Measurements from ENCODE around the gene SPATC1L.
"Not testable (repeated sequence)": the region's sequence is repeated elsewhere in the genome, so short reads cannot be mapped to it uniquely, and the experiment has no call there.

Gene SPATC1L

DNA sequence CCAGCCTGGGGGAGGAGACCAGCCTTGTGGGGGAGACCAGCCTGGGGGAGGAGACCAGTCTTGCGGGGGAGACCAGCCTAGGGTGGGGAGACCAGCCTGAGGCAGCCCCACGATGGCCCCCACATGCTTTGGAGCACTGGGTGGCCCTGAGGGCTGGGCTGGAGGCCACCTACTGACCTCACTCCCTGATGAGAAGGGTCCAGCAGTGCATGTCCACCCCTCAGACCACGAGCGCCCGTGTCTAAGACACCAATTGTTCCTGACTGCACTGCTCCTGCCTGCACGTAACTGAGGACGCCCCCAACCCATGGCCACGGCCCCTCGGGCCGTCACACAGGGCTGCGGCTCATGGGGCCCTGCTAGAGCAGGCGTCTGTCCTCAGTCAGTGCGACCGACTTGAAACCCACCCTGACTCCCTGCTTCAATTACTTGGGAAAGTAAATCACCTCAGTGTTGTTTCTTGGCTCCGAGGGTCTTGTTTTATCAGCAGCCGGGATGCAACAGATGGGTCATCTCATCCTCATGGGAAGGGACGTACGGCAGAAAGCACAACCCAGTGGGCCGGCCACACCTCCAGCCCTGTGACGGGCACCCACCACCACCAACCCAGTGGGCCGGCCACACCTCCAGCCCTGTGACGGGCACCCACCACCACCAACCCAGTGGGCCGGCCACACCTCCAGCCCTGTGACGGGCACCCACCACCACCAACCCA is at the start of gene SPATC1L:
SPATC1L (minus strand) TSS at position 550 of the 715 bp plus-strand sequence. CDS start 1,643 bp downstream, outside the sequence.
- FAIRE-seq, result no peak

DNA sequence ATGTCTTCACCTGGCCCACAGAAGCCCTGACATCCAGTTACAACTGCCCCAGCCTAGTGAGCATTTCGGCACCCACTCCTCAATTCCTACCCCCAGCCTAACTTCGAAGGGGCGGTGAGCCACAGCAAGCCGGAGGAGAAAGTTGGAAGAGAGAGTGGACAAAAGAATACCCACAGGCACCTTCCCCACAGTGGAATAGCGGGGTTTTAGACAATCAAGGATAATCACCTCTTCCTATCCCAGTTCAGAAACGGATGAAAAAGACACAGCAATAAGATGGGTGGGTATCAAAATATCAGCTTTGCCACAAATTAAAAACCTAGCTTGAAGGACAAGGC is 45.6 kb upstream of the SPATC1L start:
- FAIRE-seq, result no peak

DNA sequence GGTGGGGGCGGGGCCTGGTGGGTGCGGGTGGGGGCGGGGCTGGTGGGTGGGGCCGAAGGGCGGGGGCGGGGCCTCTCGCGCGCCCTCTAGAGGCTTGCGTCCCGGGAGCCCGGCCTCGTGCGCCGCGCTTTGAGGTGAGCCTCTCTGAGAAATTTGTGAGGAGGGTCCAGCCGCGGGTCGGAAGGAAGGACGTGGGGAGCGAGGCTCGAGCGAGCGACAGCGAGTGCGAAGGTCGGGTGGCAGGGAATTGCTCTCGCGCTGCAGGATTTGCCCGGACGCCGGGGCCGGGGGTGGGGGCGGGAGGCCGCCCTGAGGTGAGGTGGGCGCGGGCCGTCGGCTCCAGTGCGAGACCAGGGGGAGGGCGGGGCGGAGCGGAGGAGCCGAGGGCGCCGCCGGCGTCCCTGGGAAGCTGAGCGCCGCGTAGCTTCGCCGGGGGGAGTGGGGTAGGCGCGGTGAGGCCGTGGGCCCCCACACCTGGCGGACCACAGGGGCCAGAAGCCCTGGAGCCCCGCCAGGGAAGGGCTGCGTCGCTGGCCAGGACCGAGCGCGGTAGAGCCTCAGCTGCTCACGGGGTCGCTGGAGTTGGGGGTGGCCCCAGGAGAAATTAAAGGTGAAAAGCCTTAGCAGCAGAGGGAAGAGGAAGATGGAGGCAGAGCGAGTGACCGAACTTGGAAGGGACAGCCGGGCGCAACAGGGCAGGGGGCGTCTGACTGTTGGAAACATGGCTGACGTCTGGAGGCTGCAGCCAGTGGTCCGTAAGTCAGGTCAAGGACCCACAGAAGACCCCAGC is 45.1 kb upstream of the SPATC1L start:
- no peak for FAIRE-seq

DNA sequence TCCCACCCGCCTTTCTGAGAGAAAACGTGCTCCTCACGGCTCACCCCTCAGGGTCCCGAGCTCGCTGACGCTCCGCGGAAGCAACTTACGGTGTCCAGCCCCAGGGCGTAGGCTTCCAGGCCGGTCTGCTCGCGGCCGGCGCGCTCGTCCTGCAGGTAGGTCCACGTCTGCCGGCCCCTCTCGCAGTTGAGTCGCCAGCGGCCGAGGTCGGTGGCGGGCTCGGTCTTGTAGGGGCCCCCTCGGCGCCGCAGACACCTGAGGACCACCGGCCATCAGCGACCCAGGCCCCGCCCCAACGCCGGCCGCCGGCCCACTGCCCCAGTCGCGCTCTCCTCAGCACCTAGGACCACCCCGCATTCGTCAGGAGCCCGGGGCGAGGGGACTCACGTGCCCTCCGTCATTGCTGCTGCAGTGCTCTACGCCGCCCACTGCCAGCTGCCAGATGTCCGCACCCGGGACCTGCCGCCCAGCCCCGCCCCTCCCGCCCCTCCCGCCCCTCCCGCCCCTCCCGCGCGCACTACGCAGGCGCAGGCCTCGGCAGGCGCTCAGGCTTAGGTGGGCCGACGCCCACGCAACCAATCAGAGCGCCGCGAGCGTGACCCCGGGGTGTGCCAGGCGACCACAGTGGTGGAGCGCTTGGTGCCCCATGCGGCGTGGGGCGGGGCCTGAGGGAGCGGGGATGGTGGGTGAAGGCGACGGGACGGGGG is 44.2 kb upstream of the SPATC1L start, which contains the start of gene LSS:
LSS (minus strand) TSS at position 430 of the 707 bp plus-strand sequence; CDS start at position 401, 29 bp downstream.
- no peak for FAIRE-seq

DNA sequence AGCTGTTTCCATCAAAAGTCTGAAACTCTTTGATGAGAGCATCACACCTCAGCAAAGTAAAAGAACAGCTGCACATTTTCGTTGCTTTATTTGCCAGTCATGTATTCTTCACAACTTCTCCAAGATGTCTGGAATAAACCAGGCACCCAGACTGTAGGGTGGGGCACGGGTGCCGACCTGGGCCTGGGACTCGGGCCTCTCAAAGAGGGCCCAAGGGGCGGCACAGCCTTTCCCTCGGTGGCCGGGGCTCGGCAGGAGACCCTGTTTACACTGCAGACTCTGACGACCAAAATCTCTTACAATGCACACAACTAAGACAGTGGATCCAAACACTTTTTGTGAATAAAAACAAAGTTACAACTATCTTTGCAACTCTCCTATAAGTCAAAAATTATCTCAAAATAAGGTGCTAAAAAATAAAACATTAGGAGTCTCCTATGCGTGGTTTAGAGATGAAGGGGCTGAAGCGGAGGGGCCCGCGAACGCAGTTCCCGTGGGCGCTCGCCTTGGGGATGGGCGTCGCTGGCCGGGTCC is 43.6 kb upstream of the SPATC1L start:
- FAIRE-seq, result no peak

DNA sequence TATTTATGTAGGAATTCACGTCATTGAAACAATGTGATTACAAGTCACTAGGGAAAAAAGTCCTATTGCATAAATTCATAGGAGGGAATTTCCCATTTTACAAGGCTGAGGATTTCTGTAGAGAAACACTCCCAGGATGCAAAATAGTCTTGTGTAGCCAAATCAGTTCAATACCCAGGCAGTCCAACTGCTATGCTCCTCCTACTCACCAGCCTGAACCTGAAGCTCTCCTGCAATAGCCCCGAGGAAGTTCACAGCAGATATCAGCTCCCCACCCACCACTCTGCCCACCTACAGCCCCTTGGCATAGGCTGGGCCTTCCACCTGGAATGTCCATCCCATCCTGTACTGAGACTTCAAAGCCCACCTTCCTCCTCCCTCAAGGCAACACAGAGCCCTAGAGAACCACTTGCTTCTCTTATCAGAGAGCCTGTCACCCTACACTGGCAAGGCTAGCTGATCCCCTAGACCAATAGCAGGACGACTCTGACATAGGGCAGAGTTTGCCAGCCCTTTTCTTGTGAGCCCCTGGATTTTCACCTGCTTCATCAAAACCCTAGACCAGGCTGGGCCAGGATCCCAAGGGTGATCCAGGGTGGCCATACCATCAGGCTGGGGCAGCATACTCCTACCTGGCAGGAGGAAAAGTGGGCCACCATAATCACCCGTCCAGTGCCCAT is 42.8 kb upstream of the SPATC1L start:
- no peak for FAIRE-seq

DNA sequence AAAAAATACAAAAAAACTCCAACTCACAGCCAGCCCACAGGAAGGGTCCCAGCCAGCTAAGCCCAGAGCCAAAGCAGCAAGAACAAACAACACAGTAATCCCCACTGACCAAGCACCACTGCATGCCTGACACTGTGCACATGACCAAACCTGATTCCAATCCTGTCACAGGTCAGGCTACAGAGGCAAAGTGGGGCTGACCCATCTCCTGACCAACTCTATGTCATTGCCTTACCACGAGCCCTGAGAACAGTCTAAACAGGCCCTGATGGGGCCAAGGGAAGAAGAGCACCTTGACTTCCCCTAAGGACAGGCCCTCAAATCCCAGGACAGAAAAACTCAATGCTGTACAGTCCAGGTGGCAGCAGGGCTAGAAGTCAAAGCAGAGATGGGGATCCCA is 41.9 kb upstream of the SPATC1L start:
- no peak for FAIRE-seq

DNA sequence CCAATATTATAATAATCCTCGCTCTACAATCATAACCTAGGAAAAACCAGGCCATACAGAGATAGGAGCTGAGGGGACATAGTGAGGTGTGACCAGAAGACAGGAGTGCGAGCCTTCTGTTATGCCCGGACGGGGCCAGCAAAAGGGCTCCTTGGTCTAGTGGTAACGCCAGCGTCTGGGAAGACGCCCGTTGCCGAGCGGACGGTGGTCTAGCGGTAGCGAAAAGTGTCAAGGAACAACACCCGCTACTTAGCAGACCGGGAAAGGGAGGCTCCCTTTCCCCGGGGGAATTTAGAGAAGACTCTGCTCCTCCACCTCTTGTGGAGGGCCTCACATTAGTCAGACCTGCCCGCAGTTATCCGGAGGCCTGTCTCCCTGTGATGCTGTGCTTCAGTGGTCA is 39.4 kb upstream of the SPATC1L start:
- FAIRE-seq, result not testable (repeated sequence)

DNA sequence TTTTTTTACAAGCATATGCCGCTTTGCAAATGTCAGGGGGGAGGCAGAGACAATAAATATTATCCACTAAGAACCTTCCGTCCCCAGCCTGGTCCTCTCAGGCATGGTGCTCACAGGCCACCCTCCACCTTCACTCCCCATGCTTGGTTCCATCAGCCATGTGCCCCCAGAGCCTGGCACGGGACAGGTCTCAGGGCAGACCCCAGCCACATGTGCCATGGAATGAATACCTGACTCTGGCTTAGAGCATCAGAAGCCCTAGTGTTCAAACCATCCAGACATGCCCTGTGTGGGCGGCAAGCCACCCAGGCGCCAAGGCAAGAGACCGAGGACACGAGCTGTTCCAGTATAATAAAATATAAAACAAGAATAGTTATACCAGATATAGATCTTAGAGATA is 39.0 kb upstream of the SPATC1L start:
- FAIRE-seq, result no peak

DNA sequence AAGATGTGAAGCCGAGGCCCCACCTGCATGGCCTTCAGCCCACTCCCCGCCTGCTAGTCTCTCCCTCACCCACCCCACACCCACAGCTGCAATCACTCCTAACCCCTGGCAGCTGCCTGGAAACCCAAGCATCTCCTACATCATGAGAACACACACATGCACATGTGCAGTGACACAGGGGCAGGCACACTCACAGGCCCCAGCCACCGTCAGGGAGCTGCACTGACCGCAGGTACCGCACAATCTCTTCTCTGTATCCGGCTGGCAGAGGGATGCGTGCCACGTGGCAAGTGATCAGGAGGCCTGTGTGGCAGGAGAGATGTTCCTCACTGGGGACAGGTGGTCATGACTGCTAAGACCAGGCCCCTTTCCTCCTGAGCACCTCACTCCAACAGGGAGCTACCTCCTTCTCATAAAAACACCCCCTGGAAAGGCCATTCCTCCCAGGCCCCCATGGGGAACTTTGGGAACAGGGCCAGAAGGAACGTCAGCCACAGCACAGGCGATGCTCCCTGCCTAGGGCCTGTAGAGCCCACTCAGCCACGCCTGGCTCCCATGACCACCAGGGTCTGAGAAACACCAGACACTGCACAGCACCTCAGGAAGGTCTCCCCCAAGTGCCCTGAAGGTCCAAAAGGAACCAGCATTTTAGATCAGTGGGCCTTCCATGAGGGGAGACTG is 38.3 kb upstream of the SPATC1L start:
- FAIRE-seq, result no peak

DNA sequence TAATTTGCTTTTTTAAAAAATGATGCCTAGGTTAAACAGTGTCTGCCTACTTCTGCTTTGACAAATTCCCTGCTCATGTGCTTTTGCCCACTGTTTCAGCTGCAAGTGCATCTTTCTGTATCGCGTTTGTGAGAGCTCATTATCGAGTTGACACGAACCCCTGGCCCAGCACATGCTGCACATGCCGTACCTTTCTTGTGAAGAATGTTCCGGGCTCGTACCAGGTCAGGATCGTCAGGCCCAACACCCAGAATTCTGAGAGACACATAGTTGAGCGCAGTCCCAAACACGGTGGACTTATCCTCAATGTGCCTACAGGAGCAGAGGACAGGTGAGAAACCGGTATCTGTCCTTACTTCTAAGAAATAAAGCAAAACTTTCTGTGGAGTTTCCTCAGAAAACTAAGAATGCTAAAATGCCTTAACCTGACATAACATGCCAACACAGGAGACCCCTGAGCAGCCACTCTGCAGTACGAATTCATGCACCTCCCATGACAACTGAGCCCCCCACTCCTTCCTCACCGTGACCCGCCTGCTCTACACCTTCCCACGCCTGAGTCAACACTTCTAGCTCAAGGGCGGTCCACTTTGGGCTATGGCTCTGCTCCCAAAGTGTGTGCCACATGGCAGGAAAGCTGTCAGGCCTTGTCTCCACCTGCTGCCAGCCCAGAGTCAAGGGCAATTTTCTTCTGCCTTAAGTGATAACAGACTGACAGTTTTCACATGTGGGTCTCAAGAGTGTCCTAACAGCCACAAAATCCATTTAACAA is 37.6 kb upstream of the SPATC1L start:
- FAIRE-seq, result no peak

DNA sequence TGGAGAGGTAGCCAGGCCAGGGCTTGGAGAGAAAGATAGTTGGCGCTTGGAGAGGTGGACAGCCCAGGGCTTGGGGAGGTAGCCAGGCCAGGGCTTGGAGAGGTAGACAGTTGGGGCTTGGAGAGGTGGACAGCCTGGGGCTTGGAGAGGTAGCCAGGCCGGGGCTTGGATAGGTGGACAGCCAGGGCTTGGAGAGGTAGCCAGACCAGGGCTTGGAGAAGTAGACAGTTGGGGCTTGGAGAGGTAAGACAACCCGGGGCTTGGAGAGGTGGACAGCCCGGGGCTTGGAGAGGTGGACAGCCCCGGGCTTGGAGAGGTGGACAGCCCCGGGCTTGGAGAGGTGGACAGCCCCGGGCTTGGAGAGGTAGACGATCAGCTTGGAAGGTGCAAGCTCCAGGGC is 36.6 kb upstream of the SPATC1L start:
- no peak for FAIRE-seq

DNA sequence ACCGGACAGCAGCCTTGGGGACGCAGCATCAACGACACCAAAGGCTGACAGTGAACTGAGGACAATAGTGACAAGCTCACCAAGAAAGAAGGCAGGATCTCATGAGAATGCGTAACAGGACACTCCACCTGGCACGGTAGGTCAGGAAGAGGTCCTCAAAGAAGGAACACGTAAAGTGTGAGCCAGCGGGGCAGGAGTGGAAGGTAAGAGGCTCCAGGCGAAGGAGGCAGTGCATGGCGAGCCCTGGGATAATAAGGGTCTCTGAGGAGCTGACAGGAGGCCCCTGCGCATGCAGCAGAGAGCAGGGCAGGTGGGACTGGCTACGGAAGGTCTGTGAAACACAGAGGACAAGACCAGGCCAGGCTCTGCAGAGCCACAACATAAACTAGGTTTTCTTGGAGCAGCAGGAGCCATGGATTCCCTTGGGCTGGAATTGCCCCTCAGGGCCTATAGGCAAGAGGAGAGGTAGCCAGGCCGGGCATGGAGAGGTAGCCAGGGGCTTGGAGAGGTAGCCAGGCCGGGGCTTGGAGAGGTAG is 36.1 kb upstream of the SPATC1L start:
- FAIRE-seq, result no peak

DNA sequence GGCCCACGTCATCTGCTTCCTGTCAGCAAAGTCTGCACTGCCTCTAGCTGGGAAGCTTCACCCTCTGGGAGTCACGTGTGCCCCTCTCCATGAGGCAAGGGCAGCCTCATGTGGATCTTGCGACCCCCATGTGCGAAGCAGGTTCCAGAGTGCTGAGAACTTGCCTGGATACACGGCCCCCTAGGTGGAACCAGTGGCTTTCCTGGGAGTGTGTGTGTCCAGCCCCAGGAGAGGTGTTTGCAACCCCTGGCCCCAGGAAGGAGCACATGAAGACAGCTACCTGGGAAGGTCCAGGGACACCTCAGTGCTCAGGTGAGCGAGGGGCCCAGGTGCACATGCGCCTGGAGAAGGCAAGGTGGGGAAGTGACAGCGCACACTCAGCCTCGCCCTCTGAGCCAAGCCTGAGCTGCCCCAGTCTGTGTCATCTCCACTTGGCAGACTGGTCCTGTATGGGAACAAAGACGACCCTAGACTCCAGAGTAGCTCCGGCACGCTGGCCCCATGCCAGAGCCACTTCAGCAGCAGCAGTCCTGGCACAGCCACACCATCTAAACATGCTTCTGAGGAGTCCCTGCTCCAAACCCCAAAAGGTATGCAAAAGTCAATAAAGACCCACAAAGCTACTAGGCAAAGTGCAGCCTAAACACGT is 35.5 kb upstream of the SPATC1L start:
- FAIRE-seq, result no peak

DNA sequence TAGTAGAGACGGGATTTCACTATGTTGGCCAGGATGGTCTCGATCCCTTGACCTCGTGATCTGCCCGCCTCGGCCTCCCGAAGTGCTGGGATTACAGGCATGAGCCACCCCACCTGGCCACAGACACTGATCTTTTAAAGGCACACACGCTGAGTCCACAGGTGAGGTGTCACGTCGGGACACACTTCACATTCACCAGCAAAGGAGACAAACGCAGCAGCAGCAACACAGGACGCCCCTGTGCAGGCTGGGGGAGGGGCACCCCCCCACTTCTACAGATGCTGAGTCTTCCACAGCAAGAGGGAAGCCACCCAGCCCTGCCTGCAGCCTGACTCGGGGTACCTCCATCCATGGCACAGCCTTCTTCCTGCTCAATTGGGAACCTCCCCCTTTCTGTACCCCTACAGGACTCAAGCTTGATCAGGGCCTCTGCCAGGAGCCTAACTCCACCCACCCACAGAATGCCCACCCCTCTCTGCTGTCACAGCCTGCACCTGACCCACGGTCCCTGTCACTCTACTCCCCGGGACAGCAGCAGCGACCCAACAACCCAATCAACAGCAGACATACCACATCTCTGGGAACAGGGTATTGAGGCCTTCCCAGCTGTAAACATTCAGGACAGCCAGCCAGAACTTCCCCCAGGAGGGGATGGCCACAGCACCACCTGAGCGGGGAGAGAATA is 34.8 kb upstream of the SPATC1L start:
- FAIRE-seq, result no peak

DNA sequence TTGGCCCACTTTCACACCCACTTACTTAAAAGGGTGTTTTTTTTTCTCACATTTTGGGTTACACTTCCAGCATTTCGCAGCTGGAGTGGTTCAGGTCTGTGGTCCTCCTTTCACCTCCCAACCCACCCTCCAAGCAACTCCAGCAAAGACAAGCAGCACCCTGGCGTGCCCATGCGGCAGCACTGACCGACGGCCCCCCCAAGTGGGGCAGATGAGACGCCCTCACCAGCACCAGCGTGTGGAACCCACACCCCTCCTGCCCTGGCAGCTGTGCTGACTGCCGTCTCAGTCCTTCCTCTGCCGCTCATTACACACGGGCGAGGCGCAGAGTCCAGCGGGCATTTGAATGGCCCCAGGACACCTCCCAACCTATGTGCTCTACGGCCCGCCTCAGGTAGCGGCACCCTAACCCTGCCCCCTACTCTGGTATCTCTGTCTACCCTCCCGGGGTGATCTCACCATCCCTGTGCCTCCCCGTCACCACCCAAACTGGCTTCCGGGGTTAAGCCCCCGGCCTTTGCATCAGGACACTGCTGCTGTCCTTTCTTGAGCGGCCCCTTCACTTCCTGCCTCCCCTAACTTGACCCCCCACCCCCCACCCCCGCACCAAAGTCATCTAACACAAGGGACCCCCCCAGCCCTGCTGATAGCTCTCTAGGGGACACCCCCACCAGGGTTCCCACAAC is 33.4 kb upstream of the SPATC1L start:
- no peak for FAIRE-seq

DNA sequence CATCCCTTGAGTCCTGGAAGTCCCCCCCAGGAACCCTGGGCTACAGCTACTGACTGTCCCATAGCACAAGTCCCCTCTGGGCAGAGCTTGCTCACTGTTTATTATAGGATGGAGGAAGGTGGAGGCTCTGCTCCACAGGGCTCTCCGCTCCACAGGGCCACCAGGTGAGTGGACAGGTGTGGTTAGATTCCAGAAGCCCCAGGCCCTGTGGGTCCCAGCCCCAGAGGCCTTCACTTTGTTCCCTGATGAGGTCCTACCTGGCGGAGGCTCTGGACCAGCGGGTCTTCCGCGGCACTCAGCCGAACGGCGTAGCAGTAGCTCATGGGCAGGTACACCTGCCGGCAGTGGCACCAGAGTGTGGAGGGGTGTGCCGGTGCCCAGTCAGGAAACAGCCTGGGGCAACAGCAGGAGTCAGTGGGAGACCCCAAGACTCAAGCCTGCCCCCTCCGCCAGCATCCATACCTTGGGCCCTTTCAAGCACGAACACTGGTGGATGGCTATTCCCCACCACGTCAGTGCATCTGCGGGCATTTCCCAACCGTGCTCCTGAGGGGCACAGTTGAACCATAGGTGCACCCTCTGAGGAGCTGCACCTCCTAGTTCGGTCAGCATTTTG is 32.0 kb upstream of the SPATC1L start:
- no peak for FAIRE-seq

DNA sequence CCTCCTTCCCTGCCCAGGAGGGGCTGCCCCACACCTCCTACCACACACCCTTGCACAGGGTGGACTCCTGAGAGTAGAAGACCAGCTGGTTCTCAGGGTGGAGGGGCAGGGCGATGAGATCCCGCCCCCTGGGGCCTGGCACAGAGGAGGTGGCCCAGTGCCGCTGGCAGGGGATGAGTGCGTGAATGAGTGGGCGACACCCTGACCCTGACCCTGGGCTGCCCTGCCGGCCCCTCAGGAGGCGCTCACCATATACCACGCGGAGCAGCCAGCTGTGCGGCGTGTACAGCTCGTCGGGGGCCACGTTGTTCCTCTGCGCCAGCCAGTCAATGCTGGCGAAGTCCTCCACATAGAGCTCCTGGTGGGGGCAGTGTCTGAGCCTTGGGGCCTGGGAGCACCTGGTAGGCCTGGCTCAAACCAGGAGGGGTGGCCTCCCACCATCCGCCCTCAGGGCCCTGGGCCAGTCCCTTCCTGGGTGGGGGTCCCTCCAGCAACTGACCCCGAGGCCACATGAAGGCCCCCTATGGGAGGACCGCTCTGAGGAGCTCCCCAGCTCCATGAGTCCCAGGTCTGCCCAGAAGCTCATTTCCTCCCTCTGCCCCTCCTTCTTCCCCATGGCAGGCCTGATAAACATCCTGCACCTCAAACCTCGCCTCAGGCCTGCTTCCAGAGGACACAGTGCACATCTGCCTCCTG is 31.3 kb upstream of the SPATC1L start:
- no peak for FAIRE-seq

All from TTC549 (cell line).